GM12878 (cell line): ENCODE results near the gene FRK. TPM values are rescaled to one million over a fixed set of nuclear protein-coding genes. Genes with fewer than 3 reads are reported as not detected.

Experiments used
- CREM ChIP-seq: IDR thresholded peaks from 2 replicates; pipeline ENCODE4 v1.6.1; 2014; ENCODE audit warnings: antibody characterized with exemption, low read depth
- HDGF ChIP-seq: fragments of 450-650 bp; IDR thresholded peaks from 2 replicates; pipeline ENCODE4 v1.6.1; 2016; ENCODE audit warnings: antibody characterized with exemption
- KLF5 ChIP-seq: fragments of 450-650 bp; IDR thresholded peaks from 2 replicates; pipeline ENCODE4 v1.6.1; 2014; ENCODE audit warnings: mild to moderate bottlenecking; ENCODE audit not compliant: partially characterized antibody
- MEF2B ChIP-seq: fragments of 450-650 bp; IDR thresholded peaks from 2 replicates; pipeline ENCODE4 v1.6.1; 2018; ENCODE audit warnings: mild to moderate bottlenecking, moderate library complexity; ENCODE audit not compliant: partially characterized antibody, poor library complexity, severe bottlenecking
- MLLT1 ChIP-seq: fragments of 450-650 bp; IDR thresholded peaks from 2 replicates; pipeline ENCODE4 v1.6.1; 2016; ENCODE audit warnings: mild to moderate bottlenecking
- MTA2 ChIP-seq: fragments of 450-650 bp; IDR thresholded peaks from 2 replicates; pipeline ENCODE4 v1.6.1; 2016; ENCODE audit warnings: low read depth, mild to moderate bottlenecking, moderate library complexity
- PKNOX1 ChIP-seq: fragments of 450-650 bp; IDR thresholded peaks from 2 replicates; pipeline ENCODE4 v1.6.1; 2016; ENCODE audit warnings: mild to moderate bottlenecking
- RAD21 ChIP-seq: IDR thresholded peaks from 2 replicates; pipeline ENCODE4 v1.6.1; 2011; ENCODE audit warnings: mild to moderate bottlenecking, low read depth, low read length, moderate library complexity; ENCODE audit not compliant: insufficient read depth
- RCOR1 ChIP-seq: conservative IDR thresholded peaks from 2 replicates; pipeline ENCODE4 v1.6.1; 2012; ENCODE audit warnings: low read depth, low read length, improper control_type of control experiment
- RELB ChIP-seq: fragments of 450-650 bp; IDR thresholded peaks from 2 replicates; pipeline ENCODE4 v1.6.1; 2017; ENCODE audit warnings: low read depth, mild to moderate bottlenecking, moderate library complexity
- SPI1 ChIP-seq: IDR thresholded peaks from 2 replicates; pipeline ENCODE4 v1.6.1; 2011; ENCODE audit warnings: low read depth, mild to moderate bottlenecking, low read length, moderate library complexity, borderline replicate concordance; ENCODE audit not compliant: insufficient read depth
- ZNF384 ChIP-seq: IDR thresholded peaks from 2 replicates; pipeline ENCODE4 v1.6.1; 2012; ENCODE audit warnings: low read depth, mild to moderate bottlenecking, low read length, improper control_type of control experiment, borderline replicate concordance
- polyA plus RNA-seq, 11 experiments: library from polyadenylated mRNA; depleted of rRNA in 4 of 11; unstranded in 6 of 11; stranded (reverse) in 5 of 11; fragments of >200 nt; fragmentation: Nextera tagmentation in 4 of 11; fragmentation: Illumina TruSeq in 1 of 11; extraction: Ambion mirVana in 4 of 11; extraction: Trizol in 1 of 11; gene quantifications; 1 replicate in 1 of 11; 2 replicates in 10 of 11; pipeline versions ENCODE4 v1.2.1 to v1.2.3, GENCODE V29; 2011 to 2016; ENCODE audit warnings: inconsistent platforms in 2 of 11, missing spikeins in 2 of 11, low read depth in 1 of 11
- total RNA-seq, 4 experiments: library from RNA; depleted of rRNA in 3 of 4; stranded (reverse); fragments of >200 nt in 3 of 4; fragmentation: Illumina TruSeq in 1 of 4; extraction: Trizol in 1 of 4; gene quantifications; 2 replicates each; pipeline versions ENCODE4 v1.2.1 to v1.2.3, GENCODE V29; 2013 to 2021

FRK gene
- total and polyA plus RNA-seq, 10 of the 15 experiments (the other 5 are each of a cell fraction or from before 2014, with no cell fraction given) = 0.29 to 2.4 (median 1.2) TPM

GRCh38 chr6:116008470-116009243 is 52.0 kb downstream of the FRK start (continued):
- TF ChIP-seq ZNF384 (peak; percentile 51; the same call in 1 of the 2 replicates), RELB (peak; percentile 34; the same call in 1 of the 2 replicates), CREM (0 out of 2 replicates have a peak, but pooled peaks have one; percentile 11), MLLT1 (0 out of 2 replicates have a peak, but pooled peaks have one; percentile 31), MEF2B (no peak), PKNOX1 (peak; percentile 96), RAD21 (peak; percentile 13; the same call in 1 of the 2 replicates), SPI1 (peak; percentile 91), RCOR1 (no peak), KLF5 (no peak), HDGF (no peak), MTA2 (0 out of 2 replicates have a peak, but pooled peaks have one; percentile 8)
